ENCODE measurements around the gene STX12.
"Not testable (repeated sequence)": the region's sequence is repeated elsewhere in the genome, so short reads cannot be mapped to it uniquely, and the experiment has no call there.

Gene STX12

GRCh38 chr1:27776276-27776675 is 3.3 kb downstream of the STX12 start:
- not testable (repeated sequence) for DNase-seq

GRCh38 chr1:27778056-27778455 is 5.0 kb downstream of the STX12 start:
- no peak for DNase-seq

GRCh38 chr1:27779122-27779521 is 6.1 kb downstream of the STX12 start:
- DNase-seq, result no peak

GRCh38 chr1:27782950-27783349 is 9.9 kb downstream of the STX12 start:
- DNase-seq, result no peak

- DNase-seq, result no peak
These were observed 11.7 kb downstream of the STX12 start for GRCh38 chr1:27784700-27785099.

- no peak for DNase-seq
These were observed 12.9 kb downstream of the STX12 start for GRCh38 chr1:27785781-27786455.

GRCh38 chr1:27787895-27788294 is 14.9 kb downstream of the STX12 start:
- no peak for DNase-seq

- no peak for DNase-seq
These were observed 16.6 kb downstream of the STX12 start for GRCh38 chr1:27789540-27790041.

- not testable (repeated sequence) for DNase-seq
These were observed 17.3 kb downstream of the STX12 start for GRCh38 chr1:27790270-27790669.

GRCh38 chr1:27795601-27796000 is 22.6 kb downstream of the STX12 start:
- DNase-seq, result no peak

GRCh38 chr1:27804791-27805190 is 31.8 kb downstream of the STX12 start:
- DNase-seq, result no peak

GRCh38 chr1:27806758-27807157 is 33.7 kb downstream of the STX12 start:
- DNase-seq, result no peak

- DNase-seq, result no peak
These were observed 34.4 kb downstream of the STX12 start for GRCh38 chr1:27807385-27807784.

GRCh38 chr1:27808131-27808530 is 35.1 kb downstream of the STX12 start:
- DNase-seq, result not testable (repeated sequence)

- DNase-seq, result no peak
These were observed 36.9 kb downstream of the STX12 start for GRCh38 chr1:27809883-27810282.

- no peak for DNase-seq
These were observed 38.9 kb downstream of the STX12 start for GRCh38 chr1:27811741-27812500.

GRCh38 chr1:27816921-27817630 is 44.1 kb downstream of the STX12 start:
- DNase-seq, result no peak

- no peak for DNase-seq
These were observed 48.8 kb downstream of the STX12 start for GRCh38 chr1:27821761-27822315.

GRCh38 chr1:27823784-27824183 is 50.8 kb downstream of the STX12 start:
- no peak for DNase-seq

- no peak for DNase-seq
These were observed 51.4 kb downstream of the STX12 start for GRCh38 chr1:27824411-27824810.

- DNase-seq, result not testable (repeated sequence)
These were observed 56.4 kb downstream of the STX12 start for GRCh38 chr1:27829339-27829960.

GRCh38 chr1:27830621-27831440 is 57.8 kb downstream of the STX12 start, which contains the start of gene PPP1R8:
PPP1R8 (plus strand) TSS chr1:27830782; CDS start chr1:27830836, 54 bp downstream.
- peak; percentile 82 for DNase-seq

Data from activated CD4-positive, alpha-beta T cell treated with anti-CD3 and anti-CD28 coated beads for 1 hour (primary cell).